Activated B cell treated with CpG ODN at 0.5 μM for 24 hours (primary cell): ENCODE measurements around the gene MYCBP2. TPM values are rescaled to one million over a fixed set of nuclear protein-coding genes. Genes with fewer than 3 reads are reported as not detected.

ENCODE experiments used
- ATAC-seq: fragments of 200-7000 bp; cut with Tn5 transposase; one replicate; pipeline ENCODE4 v1.10.0; 2021; ENCODE audit warnings: low read depth, mild to moderate bottlenecking, moderate library complexity
- CTCF ChIA-PET: fragments of 350-600 bp; sonication (Branson Sonifier 250); formaldehyde crosslinking; loops from one replicate; lab custom pipeline; 2021; ENCODE audit warnings: antibody characterized with exemption; lab: Charles Lee
- POLR2A ChIA-PET: fragments of 350-600 bp; sonication (Branson Sonifier 250); formaldehyde crosslinking; loops from one replicate; lab custom pipeline; 2021; ENCODE audit warnings: antibody characterized with exemption; lab: Charles Lee
- DNase-seq: peaks from one replicate; pipeline ENCODE4 v3.0.0; 2022
- H3K27ac Mint-ChIP-seq: one replicate; pipeline ENCODE4 v1.8.0; 2020; ENCODE audit warnings: mixed read lengths
- H3K27me3 Mint-ChIP-seq: one replicate; pipeline ENCODE4 v1.8.0; 2021; ENCODE audit warnings: mixed read lengths
- H3K36me3 Mint-ChIP-seq: one replicate; pipeline ENCODE4 v1.8.0; 2021; ENCODE audit warnings: low read depth, mixed read lengths
- H3K4me1 Mint-ChIP-seq: one replicate; pipeline ENCODE4 v1.8.0; 2021; ENCODE audit warnings: mixed read lengths
- H3K4me3 Mint-ChIP-seq: one replicate; pipeline ENCODE4 v1.8.0; 2020; ENCODE audit warnings: mild to moderate bottlenecking, mixed read lengths
- H3K9me3 Mint-ChIP-seq: one replicate; pipeline ENCODE4 v1.8.0; 2020; ENCODE audit warnings: mixed read lengths
- intact Hi-C: fragments of 100-400 bp; cut with micrococcal nuclease; formaldehyde crosslinking; loops from one replicate; pipeline ENCODE4 v1.15.1; 2024
- total RNA-seq: library from RNA; stranded (reverse); gene quantifications from 2 replicates; pipeline ENCODE4 v1.2.3, GENCODE V29; 2022
- TF ChIP-seq, protein P1 (sequence below): fragments of 200-600 bp; IDR thresholded peaks from one replicate; pipeline ENCODE4 v1.8.0; 2022; ENCODE audit warnings: antibody characterized with exemption, mild to moderate bottlenecking

MYCBP2 gene
- total RNA-seq, 1 donor from 2014 or later, result 314 TPM

DNA sequence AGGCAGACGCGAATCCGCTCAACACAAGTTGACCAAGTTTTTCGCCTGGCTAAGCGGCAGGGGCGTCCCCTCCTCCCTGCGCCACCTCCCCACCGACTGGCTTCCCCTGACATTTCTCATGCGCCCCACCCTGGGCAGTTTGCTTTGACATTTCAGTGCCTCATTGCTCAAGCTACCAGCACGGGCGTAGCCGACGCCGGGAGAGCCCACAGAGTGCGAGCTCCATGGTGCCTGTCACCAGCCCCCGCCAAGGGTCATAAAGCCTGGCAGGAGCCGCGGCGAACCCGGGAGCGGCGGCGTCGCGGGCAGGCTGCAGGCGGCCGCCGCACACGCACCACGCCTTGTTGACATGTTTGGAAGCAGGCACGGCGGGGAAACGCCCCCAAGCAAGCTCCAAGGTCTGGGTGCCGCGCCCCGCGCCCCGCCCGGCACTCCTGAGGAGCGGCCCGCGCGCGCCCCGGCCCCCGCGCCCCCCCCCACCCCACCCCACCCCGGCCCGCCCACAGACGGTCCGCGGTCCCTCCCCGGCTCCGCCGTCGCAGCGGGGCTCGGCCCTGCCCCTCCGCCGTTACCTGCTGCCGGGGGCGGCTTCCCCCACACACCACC lies 300.5 kb downstream of the MYCBP2 start:
- H3K27me3 Mint-ChIP-seq, result no peaks in the 10 kb centered on the region
- peak overlapping the region; percentile 90 for H3K27ac Mint-ChIP-seq
- ChIA-PET POLR2A (interaction anchor here (0.6 to 4.7 kb wide), 12 partner anchors 9 to 1387 kb away, joined by 3 to 76 read pairs (median 6); partner anchors contain the start of genes CLN5 and KCTD12), CTCF (interaction anchor here (1.3 to 2.3 kb wide), 2 partner anchors 33 to 46 kb away, joined by 3 to 7 read pairs; no protein-coding TSS in a partner anchor)
- H3K36me3 Mint-ChIP-seq, result peaks cover 27% of the 10 kb centered on the region
- H3K4me1 Mint-ChIP-seq, result peaks cover 60% of the 10 kb centered on the region
- TF ChIP-seq, protein P1, sequence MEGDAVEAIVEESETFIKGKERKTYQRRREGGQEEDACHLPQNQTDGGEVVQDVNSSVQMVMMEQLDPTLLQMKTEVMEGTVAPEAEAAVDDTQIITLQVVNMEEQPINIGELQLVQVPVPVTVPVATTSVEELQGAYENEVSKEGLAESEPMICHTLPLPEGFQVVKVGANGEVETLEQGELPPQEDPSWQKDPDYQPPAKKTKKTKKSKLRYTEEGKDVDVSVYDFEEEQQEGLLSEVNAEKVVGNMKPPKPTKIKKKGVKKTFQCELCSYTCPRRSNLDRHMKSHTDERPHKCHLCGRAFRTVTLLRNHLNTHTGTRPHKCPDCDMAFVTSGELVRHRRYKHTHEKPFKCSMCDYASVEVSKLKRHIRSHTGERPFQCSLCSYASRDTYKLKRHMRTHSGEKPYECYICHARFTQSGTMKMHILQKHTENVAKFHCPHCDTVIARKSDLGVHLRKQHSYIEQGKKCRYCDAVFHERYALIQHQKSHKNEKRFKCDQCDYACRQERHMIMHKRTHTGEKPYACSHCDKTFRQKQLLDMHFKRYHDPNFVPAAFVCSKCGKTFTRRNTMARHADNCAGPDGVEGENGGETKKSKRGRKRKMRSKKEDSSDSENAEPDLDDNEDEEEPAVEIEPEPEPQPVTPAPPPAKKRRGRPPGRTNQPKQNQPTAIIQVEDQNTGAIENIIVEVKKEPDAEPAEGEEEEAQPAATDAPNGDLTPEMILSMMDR, result no peak
- DNase-seq, result peak; percentile 73
- peak; percentile 68 for ATAC-seq
- H3K4me3 Mint-ChIP-seq, result peak overlapping the region; percentile 97
- no peaks in the 10 kb centered on the region for H3K9me3 Mint-ChIP-seq
- intact Hi-C loops, result loop anchor here (1.0 to 2.0 kb wide), 3 partner anchors 34 to 302 kb away; partner anchors contain the start of gene CLN5

DNA sequence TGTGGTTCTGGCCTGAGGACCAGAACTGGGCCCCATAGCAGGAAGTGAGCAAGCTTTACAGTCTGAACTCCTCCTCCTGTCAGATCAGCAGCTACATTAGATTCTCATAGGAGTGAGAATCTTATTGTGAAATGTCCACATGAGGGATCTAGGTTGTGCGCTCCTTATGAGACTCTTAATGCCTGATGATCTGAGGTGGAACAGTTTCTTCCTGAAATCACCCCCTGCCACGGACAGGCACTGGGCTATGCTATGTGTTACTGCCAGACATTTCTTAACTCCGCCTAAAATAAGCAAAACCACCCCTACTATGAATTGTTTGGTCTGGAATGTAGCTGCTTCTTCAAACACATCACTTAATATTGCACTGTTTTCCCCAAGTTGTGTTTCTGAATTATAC lies 304.6 kb downstream of the MYCBP2 start:
- ChIA-PET POLR2A (no interaction called here), CTCF (no interaction called here)
- no peak overlapping the region for H3K4me3 Mint-ChIP-seq
- no peaks in the 10 kb centered on the region for H3K27me3 Mint-ChIP-seq
- H3K36me3 Mint-ChIP-seq, result peaks cover 49% of the 10 kb centered on the region
- ATAC-seq (no peak), DNase-seq (no peak)
- no peak overlapping the region for H3K27ac Mint-ChIP-seq
- TF ChIP-seq, protein P1, result no peak
- intact Hi-C loops, result no loop called here
- no peaks in the 10 kb centered on the region for H3K9me3 Mint-ChIP-seq
- H3K4me1 Mint-ChIP-seq, result peaks cover 66% of the 10 kb centered on the region

- no peak overlapping the region for H3K27ac Mint-ChIP-seq
- H3K27me3 Mint-ChIP-seq, result no peaks in the 10 kb centered on the region
- H3K9me3 Mint-ChIP-seq, result no peaks in the 10 kb centered on the region
- ChIA-PET POLR2A (no interaction called here), CTCF (no interaction called here)
- H3K4me1 Mint-ChIP-seq, result peaks cover 56% of the 10 kb centered on the region
- intact Hi-C loops, result no loop called here
- peaks cover 61% of the 10 kb centered on the region for H3K36me3 Mint-ChIP-seq
- ATAC-seq (no peak), DNase-seq (no peak)
- no peak overlapping the region for H3K4me3 Mint-ChIP-seq
- TF ChIP-seq, protein P1, result no peak
These were observed 307.1 kb downstream of the MYCBP2 start for GRCh38 chr13:77019756-77020155.

- intact Hi-C loops, result no loop called here
- no peak for ATAC-seq
- TF ChIP-seq, protein P1, result no peak
- Mint-ChIP-seq H3K4me1 (peaks cover 39% of the 10 kb centered on the region), H3K27ac (no peak overlapping the region), H3K36me3 (peaks cover 75% of the 10 kb centered on the region), H3K4me3 (no peak overlapping the region), H3K27me3 (no peaks in the 10 kb centered on the region), H3K9me3 (no peaks in the 10 kb centered on the region)
- ChIA-PET CTCF (interaction anchor here (1.0 kb wide), 1 partner anchor 15 kb away, joined by 3 read pairs; no protein-coding TSS in a partner anchor), POLR2A (interaction anchor here (1.4 to 2.6 kb wide), 2 partner anchors 9 to 25 kb away, joined by 5 to 10 read pairs; partner anchors contain the start of genes CLN5 and FBXL3)
- DNase-seq, result no peak
These were observed 309.8 kb downstream of the MYCBP2 start for GRCh38 chr13:77016888-77017623.
